ENCODE results near the gene PCAT6. TPM values are rescaled to one million over a fixed set of nuclear protein-coding genes. Genes with fewer than 3 reads are reported as not detected.

PCAT6 gene
- total RNA-seq, 6 experiments from 2014 or later: 1.7 to 4.0 (median 1.8) TPM

DNA sequence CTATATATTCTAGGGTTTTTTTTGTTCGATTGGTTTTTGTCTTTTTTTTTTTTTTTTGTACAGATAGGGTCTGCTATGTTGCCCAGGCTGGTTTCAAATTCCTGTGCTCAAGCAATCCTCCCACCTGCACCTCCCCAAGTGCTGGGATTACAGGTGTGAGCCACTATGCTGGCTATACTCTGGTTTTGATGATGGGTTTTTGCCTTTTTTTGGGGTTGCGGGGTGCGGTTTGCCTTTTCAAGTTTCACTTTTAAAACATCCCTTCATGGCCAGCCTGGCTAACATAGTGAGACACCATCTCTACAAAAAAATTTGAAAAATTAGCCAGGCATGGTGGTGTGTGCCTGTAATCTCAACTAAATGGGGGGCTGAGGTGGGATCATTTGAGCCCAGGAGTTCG is 12.5 kb upstream of the PCAT6 start:
- Mint-ChIP-seq H3K27me3 (ENCODE audit: insufficient read depth) (no peaks in the 10 kb centered on the region), H3K27ac (no peak overlapping the region), H3K36me3 (ENCODE audit: low read depth) (no peaks in the 10 kb centered on the region), H3K4me3 (no peak overlapping the region), H3K4me1 (ENCODE audit: low read depth) (peaks cover 33% of the 10 kb centered on the region), H3K9me3 (no peaks in the 10 kb centered on the region)
- DNase-seq: no peak
- TF ChIP-seq, protein P1, sequence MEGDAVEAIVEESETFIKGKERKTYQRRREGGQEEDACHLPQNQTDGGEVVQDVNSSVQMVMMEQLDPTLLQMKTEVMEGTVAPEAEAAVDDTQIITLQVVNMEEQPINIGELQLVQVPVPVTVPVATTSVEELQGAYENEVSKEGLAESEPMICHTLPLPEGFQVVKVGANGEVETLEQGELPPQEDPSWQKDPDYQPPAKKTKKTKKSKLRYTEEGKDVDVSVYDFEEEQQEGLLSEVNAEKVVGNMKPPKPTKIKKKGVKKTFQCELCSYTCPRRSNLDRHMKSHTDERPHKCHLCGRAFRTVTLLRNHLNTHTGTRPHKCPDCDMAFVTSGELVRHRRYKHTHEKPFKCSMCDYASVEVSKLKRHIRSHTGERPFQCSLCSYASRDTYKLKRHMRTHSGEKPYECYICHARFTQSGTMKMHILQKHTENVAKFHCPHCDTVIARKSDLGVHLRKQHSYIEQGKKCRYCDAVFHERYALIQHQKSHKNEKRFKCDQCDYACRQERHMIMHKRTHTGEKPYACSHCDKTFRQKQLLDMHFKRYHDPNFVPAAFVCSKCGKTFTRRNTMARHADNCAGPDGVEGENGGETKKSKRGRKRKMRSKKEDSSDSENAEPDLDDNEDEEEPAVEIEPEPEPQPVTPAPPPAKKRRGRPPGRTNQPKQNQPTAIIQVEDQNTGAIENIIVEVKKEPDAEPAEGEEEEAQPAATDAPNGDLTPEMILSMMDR (IDR thresholded peaks at IDR 0.05): no peak

DNA sequence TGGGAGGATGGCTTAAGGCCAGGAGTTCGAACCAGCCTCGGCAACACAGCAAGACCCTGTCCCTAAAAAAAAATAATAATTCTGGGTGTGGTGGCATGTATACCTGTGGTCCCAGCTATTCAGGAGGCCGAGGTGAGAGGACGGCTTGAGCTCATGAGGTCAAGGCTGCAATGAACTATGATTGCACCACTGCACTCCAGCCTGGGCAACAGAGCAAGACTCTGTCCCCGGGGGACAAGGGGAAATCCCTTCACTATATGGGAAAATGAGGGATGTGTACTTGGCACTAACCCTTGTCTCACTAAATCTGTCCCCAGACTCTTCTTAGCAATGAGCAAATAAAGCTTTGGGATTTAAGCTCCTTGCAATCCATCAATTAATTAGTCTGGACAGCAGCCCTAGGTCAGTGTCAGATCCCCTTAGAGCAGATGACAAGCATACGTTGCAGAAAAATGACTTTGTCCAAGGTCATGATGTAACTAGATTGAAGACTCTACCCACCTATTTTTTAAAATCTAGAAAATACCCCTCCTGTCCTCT is 11.9 kb upstream of the PCAT6 start:
- Mint-ChIP-seq H3K4me3 (no peak overlapping the region), H3K36me3 (ENCODE audit: low read depth) (no peaks in the 10 kb centered on the region), H3K4me1 (ENCODE audit: low read depth) (peaks cover 36% of the 10 kb centered on the region), H3K9me3 (no peaks in the 10 kb centered on the region), H3K27me3 (ENCODE audit: insufficient read depth) (no peaks in the 10 kb centered on the region), H3K27ac (no peak overlapping the region)
- TF ChIP-seq, protein P1 (IDR thresholded peaks at IDR 0.05): no peak
- no peak for DNase-seq

DNA sequence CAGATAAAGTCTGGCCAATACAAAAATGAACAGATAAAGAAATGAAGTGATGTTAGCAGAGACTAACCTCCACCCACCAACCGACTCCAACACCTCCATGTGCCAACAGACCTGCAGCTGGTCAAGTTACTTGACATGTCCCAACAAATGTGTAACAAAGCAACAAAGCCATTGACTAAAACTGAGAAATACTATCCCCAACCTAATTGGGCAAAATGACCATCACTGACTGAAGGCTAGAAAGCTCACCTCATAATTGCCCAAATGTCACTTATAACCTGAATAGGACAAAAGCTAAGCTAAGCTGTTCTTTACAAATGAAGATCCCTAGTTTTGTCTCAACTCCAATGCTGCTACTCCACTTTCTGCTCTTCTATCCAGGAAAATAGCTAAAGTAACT is 10.0 kb upstream of the PCAT6 start:
- no peak for DNase-seq
- peaks cover 47% of the 10 kb centered on the region for H3K4me1 Mint-ChIP-seq (ENCODE audit: low read depth)
- H3K9me3 Mint-ChIP-seq: no peaks in the 10 kb centered on the region
- TF ChIP-seq, protein P1 (IDR thresholded peaks at IDR 0.05): no peak
- no peaks in the 10 kb centered on the region for H3K27me3 Mint-ChIP-seq (ENCODE audit: insufficient read depth)
- no peak overlapping the region for H3K4me3 Mint-ChIP-seq
- H3K36me3 Mint-ChIP-seq (ENCODE audit: low read depth): no peaks in the 10 kb centered on the region
- peak overlapping the region; percentile 59 for H3K27ac Mint-ChIP-seq

DNA sequence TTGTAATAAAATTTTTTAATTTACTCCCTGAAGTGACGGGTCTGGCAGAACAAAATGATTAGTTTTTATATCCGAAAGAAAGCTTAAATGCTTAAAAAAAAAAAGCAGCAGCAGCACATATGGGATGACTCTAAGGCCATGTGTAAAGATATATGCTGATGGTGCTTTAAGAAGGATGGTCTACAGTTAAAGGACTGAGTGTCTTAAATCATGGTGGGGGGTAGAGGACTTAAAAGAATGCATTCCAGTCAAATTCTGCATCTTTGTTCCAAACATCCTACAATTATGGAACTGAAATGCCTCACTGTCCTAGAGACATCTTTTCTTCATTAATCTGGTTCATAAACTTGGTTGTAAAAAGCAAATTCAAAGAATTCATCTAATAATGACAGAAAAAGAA is 9.6 kb upstream of the PCAT6 start:
- no peak for DNase-seq
- Mint-ChIP-seq H3K36me3 (ENCODE audit: low read depth) (no peaks in the 10 kb centered on the region), H3K4me1 (ENCODE audit: low read depth) (peaks cover 51% of the 10 kb centered on the region), H3K9me3 (no peaks in the 10 kb centered on the region), H3K27ac (peak overlapping the region; percentile 59), H3K4me3 (no peak overlapping the region), H3K27me3 (ENCODE audit: insufficient read depth) (no peaks in the 10 kb centered on the region)
- TF ChIP-seq, protein P1 (IDR thresholded peaks at IDR 0.05): no peak

DNA sequence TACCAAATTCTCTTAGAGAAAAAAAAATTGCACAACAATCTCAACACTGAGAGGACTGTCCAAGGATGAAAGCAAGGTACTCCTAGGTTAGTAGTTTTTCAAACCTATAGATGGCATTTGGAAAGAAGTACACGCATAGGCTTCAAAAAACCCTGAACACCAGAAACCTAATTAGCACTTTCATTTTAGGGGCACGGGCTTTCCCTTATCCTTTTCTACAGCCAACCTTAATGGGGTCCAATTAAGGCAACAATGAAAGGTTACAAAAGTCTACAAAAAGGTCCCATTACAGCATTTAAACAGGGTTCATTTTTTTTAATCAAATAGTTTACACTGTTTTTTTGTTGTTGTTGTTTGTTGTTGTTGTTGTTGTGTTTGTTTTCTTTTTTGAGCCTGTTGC is 8.7 kb upstream of the PCAT6 start:
- no peak for DNase-seq
- no peaks in the 10 kb centered on the region for H3K9me3 Mint-ChIP-seq
- TF ChIP-seq, protein P1 (IDR thresholded peaks at IDR 0.05): no peak
- H3K4me1 Mint-ChIP-seq (ENCODE audit: low read depth): peaks cover 53% of the 10 kb centered on the region
- no peak overlapping the region for H3K4me3 Mint-ChIP-seq
- no peaks in the 10 kb centered on the region for H3K27me3 Mint-ChIP-seq (ENCODE audit: insufficient read depth)
- H3K36me3 Mint-ChIP-seq (ENCODE audit: low read depth): no peaks in the 10 kb centered on the region
- H3K27ac Mint-ChIP-seq: no peak overlapping the region; the same call in 1 of the 2 replicates
